GM18517 (cell line): Measurements from ENCODE around the gene DDX56.

Source experiments
- ATAC-seq: cut with Tn5 transposase; IDR thresholded peaks from one replicate; pipeline ENCODE4 v1.9.1; 2021; ENCODE audit warnings: mild to moderate bottlenecking, moderate library complexity; ENCODE audit not compliant: unreplicated experiment

Gene DDX56

GRCh38 chr7:44538093-44538797, 35.5 kb downstream of the DDX56 start:
- no peak for ATAC-seq

- ATAC-seq, result no peak
These were observed 36.3 kb downstream of the DDX56 start for GRCh38 chr7:44537442-44537841.

DNA sequence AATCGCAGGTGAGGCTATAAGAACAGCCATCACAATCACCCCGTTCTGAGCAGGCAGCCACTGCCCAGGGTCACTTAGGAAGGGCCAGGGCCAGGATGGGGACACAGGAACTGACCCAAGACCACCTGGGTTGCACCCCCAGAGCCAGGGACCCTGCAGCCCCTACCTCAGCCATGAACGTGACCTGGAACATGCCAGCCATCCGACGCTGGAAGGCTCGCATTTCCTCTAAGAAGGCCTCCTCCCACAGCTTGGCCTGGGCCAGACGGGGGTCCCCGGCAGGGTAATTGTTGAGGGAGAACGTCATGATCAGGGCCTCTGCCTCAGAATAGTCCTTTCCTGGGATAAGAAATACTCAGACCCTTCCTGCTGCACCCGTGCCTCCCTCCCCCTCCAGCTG, 37.6 kb downstream of the DDX56 start:
- ATAC-seq, result no peak

DNA sequence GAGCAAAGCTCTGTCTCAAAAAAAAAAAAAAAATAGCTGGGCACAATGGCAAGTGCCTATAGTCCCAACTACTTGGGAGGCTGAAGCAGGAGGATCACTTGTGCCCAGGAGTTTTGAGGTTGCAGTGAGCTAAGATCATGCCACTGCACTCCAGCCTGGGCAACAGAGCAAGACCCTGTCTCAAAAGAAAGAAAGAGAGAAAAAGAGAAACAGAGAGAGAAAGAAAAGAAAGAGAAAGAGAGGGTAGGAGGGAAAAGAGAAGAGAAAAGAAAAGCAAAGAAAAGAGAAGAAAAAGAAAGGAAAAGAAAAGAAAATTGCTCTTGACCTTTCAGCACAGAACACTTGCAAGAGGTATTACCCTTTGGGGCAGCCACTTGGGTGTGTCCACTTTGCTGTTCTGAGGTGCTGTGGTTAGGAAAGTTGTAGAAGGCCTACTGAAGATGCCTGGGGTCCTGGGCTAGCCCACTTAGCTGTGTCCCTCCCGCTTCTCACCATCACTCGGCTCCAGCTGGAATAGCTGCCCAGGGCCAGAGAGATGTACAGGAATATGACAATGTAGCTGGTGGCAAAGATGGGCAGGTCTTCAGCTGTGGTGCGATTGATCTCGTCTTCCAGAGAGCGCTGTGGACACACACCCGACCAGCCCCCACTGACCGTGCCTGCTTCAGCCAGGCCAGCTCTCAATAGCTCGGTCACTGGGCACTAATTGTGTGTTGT, 38.2 kb downstream of the DDX56 start:
- no peak for ATAC-seq

GRCh38 chr7:44534501-44534900, 39.2 kb downstream of the DDX56 start:
- no peak for ATAC-seq

DNA sequence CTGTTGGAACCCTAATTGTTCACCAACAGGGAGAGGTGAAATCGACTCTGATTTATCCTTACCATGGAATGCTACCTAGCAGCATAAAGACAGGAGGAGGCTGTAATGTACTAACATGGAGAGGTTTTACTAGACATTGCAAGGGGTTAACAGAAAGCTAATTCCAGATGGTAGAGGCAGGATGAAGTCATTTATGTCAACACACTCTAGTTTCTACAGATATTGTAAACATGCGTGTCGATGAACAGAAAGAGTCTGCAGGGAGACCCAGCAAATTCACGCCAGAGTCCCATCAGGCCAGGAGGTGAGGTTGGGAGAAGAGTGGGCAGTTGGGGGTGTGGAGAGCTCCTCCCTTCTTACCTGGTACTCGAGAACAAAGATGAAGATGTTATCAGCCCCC, 39.6 kb downstream of the DDX56 start:
- no peak for ATAC-seq

GRCh38 chr7:44533301-44534055, 40.2 kb downstream of the DDX56 start:
- ATAC-seq, result no peak

DNA sequence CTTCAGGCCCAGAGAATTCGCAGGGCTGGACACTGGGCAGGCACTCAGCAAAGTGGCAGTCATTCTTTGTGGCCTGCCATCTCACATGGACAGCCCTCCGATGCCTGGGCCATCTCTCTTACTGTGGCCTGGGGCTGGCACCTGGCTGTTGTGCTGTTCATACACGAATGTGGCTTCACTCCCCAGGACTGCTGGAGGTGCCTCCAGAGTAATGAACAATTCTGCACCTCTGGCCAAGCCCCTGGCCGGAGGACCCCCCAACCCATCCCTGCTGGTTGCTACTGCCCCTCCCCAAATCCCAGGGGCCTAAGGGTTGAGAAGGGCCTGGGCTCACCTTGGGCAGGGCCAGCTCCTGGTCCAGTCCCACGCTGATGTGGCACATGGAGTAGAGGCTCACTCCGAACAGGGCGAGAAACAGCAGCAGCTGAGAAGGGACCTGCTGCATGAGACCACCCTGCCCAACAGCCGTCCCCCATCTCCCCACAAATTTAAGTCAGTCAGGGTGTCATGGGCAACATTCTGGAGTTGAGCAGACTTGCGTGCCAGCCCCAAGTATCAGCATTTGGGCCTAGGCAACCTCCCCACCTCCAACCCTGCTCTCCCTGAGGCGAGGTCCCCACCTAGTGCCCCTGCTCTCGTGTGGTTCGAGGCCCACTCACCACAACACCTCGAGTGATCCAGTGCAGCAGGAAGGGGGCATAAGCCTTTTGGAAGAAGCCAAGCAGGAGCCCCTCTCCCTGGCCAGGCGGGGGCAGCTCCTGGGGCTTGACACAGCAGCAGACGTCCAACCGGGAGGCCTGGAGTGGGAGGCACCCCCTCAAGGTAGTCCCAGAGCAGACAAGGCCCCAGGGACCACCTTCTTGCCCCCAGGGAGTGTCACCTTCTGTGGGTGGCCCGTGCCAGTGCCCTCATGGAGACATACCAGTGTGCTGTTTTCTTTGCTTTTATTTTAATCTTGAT, 42.0 kb downstream of the DDX56 start:
- no peak for ATAC-seq

DNA sequence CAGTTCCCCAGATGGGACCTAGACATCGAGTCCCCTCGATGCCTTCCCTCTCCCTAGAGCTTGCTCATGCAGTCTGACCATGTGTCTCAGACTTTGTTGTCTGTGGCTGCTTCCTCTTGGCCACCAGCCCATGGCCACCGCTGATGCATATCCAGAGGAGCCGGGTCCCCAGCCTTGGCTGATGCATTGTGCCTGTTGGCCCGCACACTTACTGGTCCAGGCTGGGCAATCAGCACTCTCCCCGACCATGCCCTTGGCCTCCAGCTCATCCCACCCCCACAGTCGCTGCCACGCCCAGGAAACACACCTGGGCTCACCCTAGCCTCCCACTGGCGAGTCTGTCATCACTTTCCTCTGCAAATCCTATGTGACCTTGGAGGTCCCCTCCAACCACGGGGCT, 42.7 kb downstream of the DDX56 start:
- no peak for ATAC-seq

GRCh38 chr7:44524811-44525388, 48.8 kb downstream of the DDX56 start:
- ATAC-seq, result no peak

- no peak for ATAC-seq
These were observed 51.4 kb downstream of the DDX56 start for GRCh38 chr7:44522315-44522714.

- ATAC-seq, result no peak
These were observed 52.2 kb downstream of the DDX56 start for GRCh38 chr7:44521347-44522095.

DNA sequence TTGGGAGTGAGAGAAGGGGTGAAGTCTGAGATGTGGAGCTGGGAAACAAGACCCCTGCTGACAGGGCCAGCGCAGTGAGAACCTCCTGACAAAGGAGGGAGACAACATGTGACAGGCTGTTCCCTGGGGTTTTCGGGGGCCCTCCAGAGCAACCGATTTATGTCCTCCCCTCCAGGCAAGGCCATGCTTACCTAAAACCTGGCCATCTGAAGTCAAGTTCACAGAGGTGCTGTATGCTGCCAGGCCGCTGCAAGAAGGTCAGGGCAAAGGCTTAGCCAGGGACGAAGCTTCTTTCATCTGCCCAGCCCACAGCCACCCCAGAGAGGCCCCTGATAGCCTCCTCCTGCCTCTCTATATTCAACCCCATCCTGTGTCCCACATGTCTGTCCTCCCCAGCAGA, 53.1 kb downstream of the DDX56 start:
- ATAC-seq, result no peak

DNA sequence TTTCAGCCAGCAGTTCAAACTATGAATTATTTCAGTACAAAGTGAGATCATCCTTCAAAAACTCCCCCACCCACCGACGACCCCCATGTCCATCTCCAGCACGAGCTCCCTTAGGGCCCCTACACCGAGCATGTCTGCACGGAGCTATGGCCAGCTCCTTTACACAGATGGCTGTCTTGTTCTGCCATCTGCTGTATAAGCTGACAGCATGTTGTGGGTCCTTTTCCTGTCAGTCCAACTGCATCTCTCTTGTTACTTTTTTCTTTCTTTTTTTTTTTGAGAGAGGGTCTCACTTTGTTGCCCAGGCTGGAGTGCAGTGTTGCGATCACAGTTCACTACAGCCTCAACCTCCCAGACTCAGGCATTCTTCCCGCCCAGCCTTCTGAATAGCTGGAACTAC, 54.2 kb downstream of the DDX56 start:
- no peak for ATAC-seq

GRCh38 chr7:44518761-44519160, 54.9 kb downstream of the DDX56 start:
- ATAC-seq, result no peak

- ATAC-seq, result no peak
These were observed 56.5 kb downstream of the DDX56 start for GRCh38 chr7:44517175-44517574.
